Measurements from ENCODE around the gene DCD. TPM values are rescaled to one million over a fixed set of nuclear protein-coding genes. Genes with fewer than 3 reads are reported as not detected.

Gene DCD
- total RNA-seq, 1 donor from 2014 or later, result not detected

DNA sequence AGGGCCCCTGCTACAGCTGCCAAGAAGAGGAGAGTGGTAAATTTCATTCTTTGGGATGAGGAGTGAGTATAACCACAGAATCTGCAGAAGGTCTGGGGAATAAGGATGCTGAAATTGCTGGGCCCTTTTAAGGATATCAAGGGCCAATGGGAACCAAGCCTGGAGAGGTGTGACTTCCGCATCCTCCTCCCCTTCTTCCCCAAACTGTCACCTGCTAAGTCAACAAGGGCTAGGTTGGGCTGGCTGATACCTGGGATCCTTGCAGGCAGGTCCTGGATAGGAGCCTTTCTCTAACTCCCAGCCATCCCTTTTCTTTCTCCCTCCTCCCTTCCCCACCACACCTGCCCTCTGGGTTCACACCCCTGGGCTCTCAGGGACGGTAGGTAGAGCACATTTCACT lies 13.4 kb downstream of the DCD start, which contains the start of gene LACRT:
TSS of gene LACRT (minus strand) at position 101 of the 400 bp plus-strand sequence. CDS start at position 47, 54 bp downstream.
- Histone ChIP-seq H3K36me3 (ENCODE audit: control insufficient read depth, insufficient read depth, low read length) (no peaks in the 10 kb centered on the region), H3K4me3 (ENCODE audit: low read depth, low read length) (no peak within 1 kb of the TSS), H3K27me3 (ENCODE audit: control insufficient read depth, insufficient read depth, low read length) (no peaks in the 10 kb centered on the region)
- no peak for DNase-seq (ENCODE audit: low read depth)
- TF ChIP-seq, protein P1, sequence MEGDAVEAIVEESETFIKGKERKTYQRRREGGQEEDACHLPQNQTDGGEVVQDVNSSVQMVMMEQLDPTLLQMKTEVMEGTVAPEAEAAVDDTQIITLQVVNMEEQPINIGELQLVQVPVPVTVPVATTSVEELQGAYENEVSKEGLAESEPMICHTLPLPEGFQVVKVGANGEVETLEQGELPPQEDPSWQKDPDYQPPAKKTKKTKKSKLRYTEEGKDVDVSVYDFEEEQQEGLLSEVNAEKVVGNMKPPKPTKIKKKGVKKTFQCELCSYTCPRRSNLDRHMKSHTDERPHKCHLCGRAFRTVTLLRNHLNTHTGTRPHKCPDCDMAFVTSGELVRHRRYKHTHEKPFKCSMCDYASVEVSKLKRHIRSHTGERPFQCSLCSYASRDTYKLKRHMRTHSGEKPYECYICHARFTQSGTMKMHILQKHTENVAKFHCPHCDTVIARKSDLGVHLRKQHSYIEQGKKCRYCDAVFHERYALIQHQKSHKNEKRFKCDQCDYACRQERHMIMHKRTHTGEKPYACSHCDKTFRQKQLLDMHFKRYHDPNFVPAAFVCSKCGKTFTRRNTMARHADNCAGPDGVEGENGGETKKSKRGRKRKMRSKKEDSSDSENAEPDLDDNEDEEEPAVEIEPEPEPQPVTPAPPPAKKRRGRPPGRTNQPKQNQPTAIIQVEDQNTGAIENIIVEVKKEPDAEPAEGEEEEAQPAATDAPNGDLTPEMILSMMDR (IDR thresholded peaks at IDR 0.05; ENCODE audit: insufficient read depth, low read length, poor library complexity, severe bottlenecking), result no peak

DNA sequence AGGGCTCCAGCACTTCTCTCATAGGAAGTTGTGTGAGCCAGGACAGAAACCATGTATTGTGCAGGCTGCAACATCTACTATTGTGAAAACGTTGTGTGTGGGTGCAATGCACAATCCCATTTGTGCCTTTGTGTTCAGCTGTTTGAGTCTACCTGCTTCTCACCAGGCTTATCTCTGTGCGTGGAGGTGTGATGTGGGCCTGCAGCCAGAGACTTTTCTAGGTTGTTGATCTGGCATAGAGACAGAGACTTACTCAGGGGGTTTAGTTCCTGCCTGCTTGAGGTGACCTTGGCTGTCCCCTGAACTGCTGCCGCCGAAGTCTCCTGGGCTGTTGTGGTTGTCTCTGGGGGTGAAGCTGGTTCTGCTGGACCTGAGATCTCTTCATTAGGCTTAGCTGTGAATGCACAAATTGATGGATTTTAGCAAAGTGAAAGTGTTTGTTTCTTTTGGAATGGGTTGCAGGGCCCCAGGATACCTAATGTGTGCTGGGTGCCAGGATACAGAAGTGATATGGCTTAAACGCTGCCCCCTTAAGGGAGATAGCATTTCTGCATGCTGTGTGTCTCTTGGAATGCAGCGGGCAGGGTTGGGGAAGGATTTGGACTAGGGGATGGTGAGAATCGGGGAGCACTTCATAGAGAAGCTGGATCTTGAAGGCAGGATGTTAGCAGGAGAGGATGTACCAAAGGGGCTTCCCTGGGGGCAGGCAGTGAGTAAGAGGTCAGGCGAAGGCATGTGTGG lies 16.0 kb downstream of the DCD start:
- no peak for DNase-seq (ENCODE audit: low read depth)
- Histone ChIP-seq H3K36me3 (ENCODE audit: control insufficient read depth, insufficient read depth, low read length) (no peaks in the 10 kb centered on the region), H3K4me3 (ENCODE audit: low read depth, low read length) (no peak overlapping the region), H3K27me3 (ENCODE audit: control insufficient read depth, insufficient read depth, low read length) (no peaks in the 10 kb centered on the region)
- TF ChIP-seq, protein P1 (IDR thresholded peaks at IDR 0.05; ENCODE audit: insufficient read depth, low read length, poor library complexity, severe bottlenecking), result peak; percentile 11

DNA sequence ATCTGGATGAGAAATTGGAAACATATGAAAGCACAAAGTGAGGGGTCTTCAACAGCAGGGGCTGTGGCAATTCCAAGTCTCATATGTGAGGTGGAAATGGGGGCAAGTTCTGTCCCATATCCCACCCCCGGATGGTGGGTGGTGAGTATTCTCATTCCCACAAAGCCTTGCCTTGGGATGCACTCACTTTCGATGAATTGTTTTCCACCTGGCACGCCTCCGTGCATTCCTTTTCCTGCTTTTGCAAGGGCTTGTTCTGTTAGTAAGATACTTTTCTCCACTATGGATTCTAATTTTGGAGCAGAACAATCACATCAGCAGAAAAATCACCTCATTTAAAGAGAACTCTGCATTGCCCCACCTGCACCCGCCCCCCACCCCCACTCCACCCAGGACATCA lies 16.6 kb downstream of the DCD start:
- Histone ChIP-seq H3K4me3 (ENCODE audit: low read depth, low read length) (no peak overlapping the region), H3K36me3 (ENCODE audit: control insufficient read depth, insufficient read depth, low read length) (no peaks in the 10 kb centered on the region), H3K27me3 (ENCODE audit: control insufficient read depth, insufficient read depth, low read length) (no peaks in the 10 kb centered on the region)
- DNase-seq (ENCODE audit: low read depth), result no peak
- TF ChIP-seq, protein P1 (IDR thresholded peaks at IDR 0.05; ENCODE audit: insufficient read depth, low read length, poor library complexity, severe bottlenecking), result no peak

DNA sequence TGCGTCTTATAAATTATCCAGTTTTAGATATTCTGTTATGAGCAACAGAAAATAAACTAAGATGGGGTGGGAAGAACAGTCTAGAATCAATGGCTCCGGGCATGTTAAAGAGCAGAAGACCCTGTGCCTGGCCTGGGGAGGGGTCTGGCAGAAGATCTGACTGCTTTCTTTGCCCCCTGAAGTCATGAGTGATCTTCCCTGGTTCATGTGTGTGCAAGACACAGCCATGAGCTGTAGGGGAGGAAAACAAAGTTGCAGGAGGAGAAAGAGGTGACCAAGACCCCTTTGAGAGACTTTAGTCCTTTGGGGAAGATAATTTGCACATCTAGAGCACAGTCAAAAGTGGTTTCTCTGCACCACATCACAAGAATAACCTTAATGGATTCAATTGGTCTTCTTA lies 18.2 kb downstream of the DCD start:
- TF ChIP-seq, protein P1 (IDR thresholded peaks at IDR 0.05; ENCODE audit: insufficient read depth, low read length, poor library complexity, severe bottlenecking), result no peak
- Histone ChIP-seq H3K4me3 (ENCODE audit: low read depth, low read length) (no peak overlapping the region), H3K36me3 (ENCODE audit: control insufficient read depth, insufficient read depth, low read length) (no peaks in the 10 kb centered on the region), H3K27me3 (ENCODE audit: control insufficient read depth, insufficient read depth, low read length) (no peaks in the 10 kb centered on the region)
- DNase-seq (ENCODE audit: low read depth), result no peak

DNA sequence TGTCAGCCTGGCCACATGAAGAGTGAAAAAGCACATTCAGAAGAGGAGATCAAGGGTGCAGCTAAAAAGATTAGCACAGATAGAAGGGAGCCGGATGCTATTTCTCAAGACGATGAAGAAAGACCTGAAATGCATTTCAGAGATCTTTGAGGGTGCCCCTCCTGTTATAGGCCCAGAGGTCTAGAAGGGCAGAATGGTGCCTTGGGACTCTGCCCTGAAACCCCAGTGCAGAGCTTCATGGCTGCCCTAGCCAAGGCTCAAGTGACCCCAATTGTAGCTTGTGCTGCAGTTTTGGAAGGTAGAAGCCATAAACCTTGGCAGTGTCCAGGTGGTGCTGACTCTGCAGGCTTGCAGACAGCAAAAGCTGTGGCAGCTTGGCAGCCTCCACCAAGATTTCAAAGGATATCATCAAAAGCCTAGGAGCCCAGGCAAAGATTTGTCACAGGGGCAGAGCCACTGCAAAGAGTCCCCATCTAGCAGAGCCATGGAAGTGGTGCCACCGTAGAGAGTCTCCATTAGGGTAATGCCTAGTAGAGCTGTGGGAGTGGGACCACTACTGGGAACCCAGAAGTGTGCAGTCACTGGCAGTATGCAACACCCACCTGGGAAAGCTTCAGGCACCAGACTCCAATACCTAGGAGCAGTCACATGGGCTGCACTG lies 19.8 kb downstream of the DCD start:
- Histone ChIP-seq H3K36me3 (ENCODE audit: control insufficient read depth, insufficient read depth, low read length) (no peaks in the 10 kb centered on the region), H3K27me3 (ENCODE audit: control insufficient read depth, insufficient read depth, low read length) (no peaks in the 10 kb centered on the region), H3K4me3 (ENCODE audit: low read depth, low read length) (no peak overlapping the region)
- DNase-seq (ENCODE audit: low read depth), result no peak
- TF ChIP-seq, protein P1 (IDR thresholded peaks at IDR 0.05; ENCODE audit: insufficient read depth, low read length, poor library complexity, severe bottlenecking), result no peak
